ENCODE data around the gene PHF5A.
"Not testable (repeated sequence)": the region's sequence is repeated elsewhere in the genome, so short reads cannot be mapped to it uniquely, and the experiment has no call there.

Gene PHF5A

GRCh38 chr22:41446639-41447434 lies 21.7 kb downstream of the PHF5A start, which contains the start of gene TOB2:
Gene TOB2, minus strand, starts transcription at chr22:41446801. Its CDS starts 9,456 bp downstream, at chr22:41437345.
- peak; percentile 89 for DNase-seq (ENCODE audit: low read depth)

- no peak for DNase-seq (ENCODE audit: low read depth)
Observed at GRCh38 chr22:41446057-41446501, 22.4 kb downstream of the PHF5A start.

- DNase-seq (ENCODE audit: low read depth) = no peak
Observed at GRCh38 chr22:41445129-41446056, 23.1 kb downstream of the PHF5A start.

- peak; percentile 57 for DNase-seq (ENCODE audit: low read depth)
Observed at GRCh38 chr22:41444360-41445128, 23.9 kb downstream of the PHF5A start.

- no peak for DNase-seq (ENCODE audit: low read depth)
Observed at GRCh38 chr22:41442240-41442792, 26.2 kb downstream of the PHF5A start.

GRCh38 chr22:41440511-41440910 lies 28.0 kb downstream of the PHF5A start:
- not testable (repeated sequence) for DNase-seq (ENCODE audit: low read depth)

- no peak for DNase-seq (ENCODE audit: low read depth)
Observed at GRCh38 chr22:41437198-41437597, 31.3 kb downstream of the PHF5A start.

- DNase-seq (ENCODE audit: low read depth) = no peak
Observed at GRCh38 chr22:41436322-41437113, 32.0 kb downstream of the PHF5A start.

GRCh38 chr22:41435560-41435959 lies 32.9 kb downstream of the PHF5A start:
- DNase-seq (ENCODE audit: low read depth) = no peak

GRCh38 chr22:41434361-41435003 lies 34.0 kb downstream of the PHF5A start:
- not testable (repeated sequence) for DNase-seq (ENCODE audit: low read depth)

GRCh38 chr22:41433480-41433879 lies 35.0 kb downstream of the PHF5A start:
- not testable (repeated sequence) for DNase-seq (ENCODE audit: low read depth)

- DNase-seq (ENCODE audit: low read depth) = no peak
Observed at GRCh38 chr22:41431656-41432055, 36.8 kb downstream of the PHF5A start.

- DNase-seq (ENCODE audit: low read depth) = no peak
Observed at GRCh38 chr22:41429951-41430332, 38.5 kb downstream of the PHF5A start.

- DNase-seq (ENCODE audit: low read depth) = no peak
Observed at GRCh38 chr22:41429232-41429950, 39.1 kb downstream of the PHF5A start.

GRCh38 chr22:41425660-41426365 lies 42.7 kb downstream of the PHF5A start:
- no peak for DNase-seq (ENCODE audit: low read depth)

- DNase-seq (ENCODE audit: low read depth) = no peak
Observed at GRCh38 chr22:41418717-41419116, 49.8 kb downstream of the PHF5A start.

- no peak for DNase-seq (ENCODE audit: low read depth)
Observed at GRCh38 chr22:41417622-41418390, 50.7 kb downstream of the PHF5A start.

- no peak for DNase-seq (ENCODE audit: low read depth)
Observed at GRCh38 chr22:41415554-41415953, 52.9 kb downstream of the PHF5A start.

Data from stimulated activated CD8-positive, alpha-beta memory T cell treated with anti-CD3 and anti-CD28 coated beads, Interleukin-15, amount 100 ng/mL, for 24 hours (primary cell).